Measurements from ENCODE around the gene PARP12.

DNA sequence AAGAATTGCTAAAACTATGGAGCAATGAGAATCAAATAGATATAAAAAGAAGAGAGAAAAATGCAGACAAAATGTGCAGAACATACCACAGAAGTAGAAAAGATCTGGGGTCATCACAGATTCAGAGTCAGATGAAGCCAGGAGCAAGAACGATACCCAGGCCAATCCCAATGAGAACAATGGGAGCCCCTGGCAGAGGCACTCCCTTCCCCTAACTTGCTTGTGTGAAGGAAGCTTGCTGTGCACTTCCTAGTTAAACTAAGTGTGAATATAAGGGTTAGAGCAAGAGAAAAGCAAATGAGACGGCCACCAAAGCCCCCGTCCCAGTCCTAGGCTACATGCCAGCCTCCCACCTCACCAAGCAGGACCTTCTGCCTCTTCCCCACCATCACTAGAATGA is 12.7 kb downstream of the PARP12 start:
- TF ChIP-seq, protein P1, sequence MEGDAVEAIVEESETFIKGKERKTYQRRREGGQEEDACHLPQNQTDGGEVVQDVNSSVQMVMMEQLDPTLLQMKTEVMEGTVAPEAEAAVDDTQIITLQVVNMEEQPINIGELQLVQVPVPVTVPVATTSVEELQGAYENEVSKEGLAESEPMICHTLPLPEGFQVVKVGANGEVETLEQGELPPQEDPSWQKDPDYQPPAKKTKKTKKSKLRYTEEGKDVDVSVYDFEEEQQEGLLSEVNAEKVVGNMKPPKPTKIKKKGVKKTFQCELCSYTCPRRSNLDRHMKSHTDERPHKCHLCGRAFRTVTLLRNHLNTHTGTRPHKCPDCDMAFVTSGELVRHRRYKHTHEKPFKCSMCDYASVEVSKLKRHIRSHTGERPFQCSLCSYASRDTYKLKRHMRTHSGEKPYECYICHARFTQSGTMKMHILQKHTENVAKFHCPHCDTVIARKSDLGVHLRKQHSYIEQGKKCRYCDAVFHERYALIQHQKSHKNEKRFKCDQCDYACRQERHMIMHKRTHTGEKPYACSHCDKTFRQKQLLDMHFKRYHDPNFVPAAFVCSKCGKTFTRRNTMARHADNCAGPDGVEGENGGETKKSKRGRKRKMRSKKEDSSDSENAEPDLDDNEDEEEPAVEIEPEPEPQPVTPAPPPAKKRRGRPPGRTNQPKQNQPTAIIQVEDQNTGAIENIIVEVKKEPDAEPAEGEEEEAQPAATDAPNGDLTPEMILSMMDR (IDR thresholded peaks at IDR 0.05) = no peak
- TF ChIP-seq POLR2A (IDR thresholded peaks at IDR 0.05) (no peak), POLR2AphosphoS5 (IDR thresholded peaks at IDR 0.05) (no peak), EP300 (IDR thresholded peaks at IDR 0.05) (no peak)
